Right lobe of liver (tissue), 6 donors: ENCODE results near the gene CLSTN2. TPM values are rescaled to one million over a fixed set of nuclear protein-coding genes. Genes with fewer than 3 reads are reported as not detected.

Experiments used
- ATAC-seq, 4 donors: fragments of 200-7000 bp; cut with Tn5 transposase; one replicate each; pipeline ENCODE4 v1.9.1; 2020; ENCODE audit warnings: mild to moderate bottlenecking in 4 of 4, moderate library complexity in 4 of 4
- DNase-seq, 3 donors: peaks; one replicate each; pipeline ENCODE4 v3.0.0-alpha.2; 2020
- H3K27ac ChIP-seq, 3 donors: fragments of 200-600 bp; one replicate each; pipeline ENCODE4 v1.8.0; 2022
- H3K27me3 ChIP-seq, 2 donors: fragments of 200-600 bp; one replicate each; pipeline ENCODE4 v1.8.0; 2022
- H3K36me3 ChIP-seq, 4 donors: fragments of 200-600 bp; sonication (generic) in 1 of 4; one replicate each; pipeline versions ENCODE4 v1.5.1 to v1.8.0; 2017 to 2022; ENCODE audit warnings: control low read depth in 1 of 4
- H3K4me1 ChIP-seq, 4 donors: fragments of 200-600 bp; sonication (generic) in 1 of 4; one replicate each; pipeline versions ENCODE4 v1.5.1 to v1.8.0; 2017 to 2022; ENCODE audit warnings: control low read depth in 1 of 4
- H3K4me3 ChIP-seq, 3 donors: fragments of 200-600 bp; one replicate each; pipeline ENCODE4 v1.8.0; 2022
- H3K9me3 ChIP-seq, 4 donors: fragments of 200-600 bp; sonication (generic) in 1 of 4; one replicate each; pipeline versions ENCODE4 v1.5.1 to v1.8.0; 2017 to 2022; ENCODE audit warnings: control low read depth in 1 of 4
- CTCF ChIP-seq, 4 donors: fragments of 200-600 bp in 3 of 4; fragments of 450-650 bp in 1 of 4; IDR thresholded peaks; one replicate each; pipeline versions ENCODE4 v1.5.1 to v1.8.0; 2016 to 2022; ENCODE audit warnings: antibody characterized with exemption in 4 of 4, mild to moderate bottlenecking in 2 of 4
- POLR2A ChIP-seq: fragments of 450-650 bp; IDR thresholded peaks from one replicate; pipeline ENCODE4 v1.6.1; 2017; ENCODE audit warnings: antibody characterized with exemption, mild to moderate bottlenecking
- WGBS: methylation state at CpG from one replicate; pipeline ENCODE4 v1.1.6; 2018; ENCODE audit warnings: low coverage, low lambda C conversion rate; ENCODE audit not compliant: insufficient coverage; ENCODE audit errors: missing lambda C conversion rate; 5-methylcytosine and 5-hydroxymethylcytosine counted together
- intact Hi-C, 2 donors: fragments of 100-400 bp; cut with DNase I; formaldehyde crosslinking; loops; one replicate each; pipeline versions ENCODE4 v1.11.2 to v1.14.1; 2022
- total RNA-seq, 6 experiments: library from RNA; depleted of rRNA in 2 of 6; stranded (reverse); fragments of >200 nt in 2 of 6; fragmentation: NEBNext Ultra II Directional in 3 of 6; extraction: Animal tissue kit (Norgen Biotek cat#: 25700) in 3 of 6; gene quantifications; one replicate each; pipeline versions ENCODE4 v1.1.0 to v1.2.4, GENCODE V29; 2016 to 2023
- donor health status: DM: no; HTN: yes; CAD: no.
- donor health status: DM: no; HTN: no; CAD: no.
- donor health status: DM: no; HTN: no; CAD: no.
- donor health status: DM: no; HTN: yes; CAD: no.
- donor health status: DM: no; HTN: yes; CAD: no.

Gene CLSTN2
- total RNA-seq, 6 experiments from 2014 or later = 1.0 to 3.3 (median 2.0) TPM

GRCh38 chr3:140388202-140388922 lies 453.4 kb downstream of the CLSTN2 start:
- intact Hi-C loops = no loop called here
- Histone ChIP-seq H3K9me3 (no peaks in the 10 kb centered on the region), H3K4me1 (peaks cover 0 to 24% (median 3%) of the 10 kb centered on the region in 4 donors), H3K27ac (no peak overlapping the region), H3K4me3 (no peak overlapping the region), H3K27me3 (no peaks in the 10 kb centered on the region), H3K36me3 (no peaks in the 10 kb centered on the region)
- DNase-seq = no peak
- ATAC-seq = no peak
- TF ChIP-seq POLR2A (no peak), CTCF (IDR thresholded peaks at IDR 0.05) (no peak)
- 82% methylated on average over 2 of the region's 2 CpGs for WGBS

- no peaks in the 10 kb centered on the region for H3K9me3 ChIP-seq
- no peak for DNase-seq
- TF ChIP-seq CTCF (IDR thresholded peaks at IDR 0.05) (no peak), POLR2A (no peak)
- peaks cover 0 to 21% (median 3%) of the 10 kb centered on the region in 4 donors for H3K4me1 ChIP-seq
- WGBS = 55% methylated on average over 3 of the region's 6 CpGs
- ATAC-seq = no peak
- intact Hi-C loops = no loop called here
- no peak overlapping the region for H3K27ac ChIP-seq
- H3K27me3 ChIP-seq = no peaks in the 10 kb centered on the region
- no peak overlapping the region for H3K4me3 ChIP-seq
- H3K36me3 ChIP-seq = no peaks in the 10 kb centered on the region
Measured at GRCh38 chr3:140391061-140391460, 456.1 kb downstream of the CLSTN2 start.

- no peak for DNase-seq
- WGBS = 66% methylated on average over 3 of the region's 3 CpGs
- Histone ChIP-seq H3K36me3 (no peaks in the 10 kb centered on the region), H3K27ac (no peak overlapping the region), H3K4me3 (no peak overlapping the region), H3K9me3 (no peaks in the 10 kb centered on the region), H3K4me1 (no peaks in the 10 kb centered on the region), H3K27me3 (no peaks in the 10 kb centered on the region)
- TF ChIP-seq CTCF (IDR thresholded peaks at IDR 0.05) (no peak), POLR2A (no peak)
- intact Hi-C loops = no loop called here
- no peak for ATAC-seq
Measured at GRCh38 chr3:140394488-140395133, 459.6 kb downstream of the CLSTN2 start.

- no peak overlapping the region for H3K4me3 ChIP-seq
Measured at GRCh38 chr3:140395134-140396075, 460.4 kb downstream of the CLSTN2 start.

More at GRCh38 chr3:140395134-140396075, 460.4 kb downstream of the CLSTN2 start:
- DNase-seq (no peak), ATAC-seq (no peak)
- TF ChIP-seq CTCF (IDR thresholded peaks at IDR 0.05) = no peak
- no peak for TF ChIP-seq POLR2A
- H3K27me3 ChIP-seq = no peaks in the 10 kb centered on the region
- no peak overlapping the region for H3K27ac ChIP-seq
- no peaks in the 10 kb centered on the region for H3K9me3 ChIP-seq
- no peaks in the 10 kb centered on the region for H3K4me1 ChIP-seq
- no peaks in the 10 kb centered on the region for H3K36me3 ChIP-seq
- 74% methylated on average over 5 of the region's 5 CpGs for WGBS
- intact Hi-C loops = no loop called here
